ENCODE results near the gene CCBE1. TPM values are rescaled to one million over a fixed set of nuclear protein-coding genes. Genes with fewer than 3 reads are reported as not detected.

CCBE1 gene
- total RNA-seq, 1 donor from 2014 or later: 1.8 TPM

DNA sequence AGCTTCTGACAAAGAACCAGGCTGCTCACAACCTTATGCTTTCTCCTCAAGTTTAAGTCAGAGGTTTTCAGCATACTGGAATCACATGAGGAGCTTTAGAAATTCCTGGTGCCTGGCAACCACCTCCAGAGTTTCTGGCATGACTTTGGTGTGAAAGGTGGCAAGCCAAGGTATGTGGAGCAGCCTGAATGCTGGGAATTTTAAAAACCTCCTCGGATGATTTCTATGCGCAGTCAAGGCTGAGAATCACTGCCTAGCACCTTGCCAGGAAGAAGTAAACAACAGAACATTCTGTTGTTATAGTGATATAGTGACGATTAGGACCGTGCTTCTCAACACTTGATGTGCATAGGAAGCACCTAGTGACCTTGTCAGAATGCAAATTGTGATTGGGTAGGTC is 11.7 kb downstream of the CCBE1 start:
- DNase-seq (ENCODE audit: low read depth): no peak
- H3K4me3 ChIP-seq (ENCODE audit: low read depth, low read length): no peak overlapping the region
- no peak for TF ChIP-seq CTCF (conservative IDR thresholded peaks at IDR 0.05; ENCODE audit: low read depth, low read length)

DNA sequence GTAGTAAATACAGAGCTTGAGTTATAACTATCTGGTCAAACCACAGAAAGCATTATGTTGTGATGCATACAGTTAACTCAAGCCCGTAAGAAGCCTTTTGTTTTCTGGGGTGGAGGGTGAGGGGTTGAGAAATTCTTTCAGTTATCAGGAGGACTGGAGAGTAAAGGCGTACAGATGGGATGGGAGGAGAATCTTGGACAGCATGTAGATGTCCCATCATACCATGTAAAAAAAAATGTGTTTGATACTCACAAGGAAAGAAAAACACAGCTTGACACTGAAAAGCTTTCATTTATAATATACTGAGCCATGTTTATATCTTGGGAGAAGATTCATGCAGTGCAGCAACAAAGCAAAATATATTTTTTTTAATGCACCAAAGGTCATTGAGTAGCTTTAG is 12.4 kb downstream of the CCBE1 start:
- H3K4me3 ChIP-seq (ENCODE audit: low read depth, low read length): no peak overlapping the region
- no peak for DNase-seq (ENCODE audit: low read depth)
- TF ChIP-seq CTCF (conservative IDR thresholded peaks at IDR 0.05; ENCODE audit: low read depth, low read length): no peak

DNA sequence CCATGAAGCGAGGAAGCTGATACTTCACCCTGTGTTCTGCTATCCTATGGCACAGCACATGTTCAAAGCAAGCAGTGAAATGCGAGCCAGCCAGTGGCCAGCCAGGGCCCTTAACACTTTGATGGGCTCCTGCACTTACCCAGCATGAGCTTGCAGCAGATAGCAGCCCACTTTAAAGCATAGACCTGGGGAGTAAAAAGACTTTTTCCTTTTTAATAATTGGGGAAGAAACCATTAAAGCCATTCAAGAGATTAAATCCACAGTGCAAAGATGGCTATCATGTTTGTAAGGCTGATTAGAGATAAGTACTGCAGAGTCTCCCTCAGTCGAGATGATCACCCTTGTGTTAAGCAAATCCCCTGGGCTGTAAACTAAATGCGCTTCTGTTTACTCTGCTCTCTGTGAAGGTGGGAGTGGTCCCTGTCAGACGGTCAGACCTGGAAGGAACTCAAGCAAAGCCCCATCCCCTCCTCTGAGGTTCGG is 15.7 kb downstream of the CCBE1 start:
- no peak for DNase-seq (ENCODE audit: low read depth)
- TF ChIP-seq CTCF (conservative IDR thresholded peaks at IDR 0.05; ENCODE audit: low read depth, low read length): no peak
- H3K4me3 ChIP-seq (ENCODE audit: low read depth, low read length): no peak overlapping the region

- TF ChIP-seq CTCF (conservative IDR thresholded peaks at IDR 0.05; ENCODE audit: low read depth, low read length): no peak
- no peak for DNase-seq (ENCODE audit: low read depth)
- H3K4me3 ChIP-seq (ENCODE audit: low read depth, low read length): no peak overlapping the region
Measured at GRCh38 chr18:59681051-59681450, 16.2 kb downstream of the CCBE1 start.

GRCh38 chr18:59675346-59675745 is 21.9 kb downstream of the CCBE1 start:
- no peak for TF ChIP-seq CTCF (conservative IDR thresholded peaks at IDR 0.05; ENCODE audit: low read depth, low read length)
- no peak overlapping the region for H3K4me3 ChIP-seq (ENCODE audit: low read depth, low read length)
- no peak for DNase-seq (ENCODE audit: low read depth)

DNA sequence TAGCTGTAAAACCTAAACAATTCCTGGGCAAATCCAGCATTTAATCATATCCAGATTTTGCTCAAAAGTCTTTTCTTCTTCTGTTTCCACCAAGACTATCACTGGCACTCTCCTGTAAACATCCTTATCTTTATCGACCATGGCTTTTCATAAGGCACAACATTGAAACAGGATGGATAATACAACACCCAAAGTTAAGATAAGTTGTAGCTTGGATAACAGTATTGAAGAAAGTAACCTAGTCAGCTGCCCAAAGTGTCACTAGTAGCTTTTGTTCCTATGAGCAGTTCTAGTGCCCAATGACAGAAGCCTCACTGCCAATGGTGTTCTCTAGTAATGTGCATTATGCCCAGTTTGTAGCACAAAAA is 22.3 kb downstream of the CCBE1 start:
- H3K4me3 ChIP-seq (ENCODE audit: low read depth, low read length): no peak overlapping the region
- TF ChIP-seq CTCF (conservative IDR thresholded peaks at IDR 0.05; ENCODE audit: low read depth, low read length): no peak
- DNase-seq (ENCODE audit: low read depth): no peak

DNA sequence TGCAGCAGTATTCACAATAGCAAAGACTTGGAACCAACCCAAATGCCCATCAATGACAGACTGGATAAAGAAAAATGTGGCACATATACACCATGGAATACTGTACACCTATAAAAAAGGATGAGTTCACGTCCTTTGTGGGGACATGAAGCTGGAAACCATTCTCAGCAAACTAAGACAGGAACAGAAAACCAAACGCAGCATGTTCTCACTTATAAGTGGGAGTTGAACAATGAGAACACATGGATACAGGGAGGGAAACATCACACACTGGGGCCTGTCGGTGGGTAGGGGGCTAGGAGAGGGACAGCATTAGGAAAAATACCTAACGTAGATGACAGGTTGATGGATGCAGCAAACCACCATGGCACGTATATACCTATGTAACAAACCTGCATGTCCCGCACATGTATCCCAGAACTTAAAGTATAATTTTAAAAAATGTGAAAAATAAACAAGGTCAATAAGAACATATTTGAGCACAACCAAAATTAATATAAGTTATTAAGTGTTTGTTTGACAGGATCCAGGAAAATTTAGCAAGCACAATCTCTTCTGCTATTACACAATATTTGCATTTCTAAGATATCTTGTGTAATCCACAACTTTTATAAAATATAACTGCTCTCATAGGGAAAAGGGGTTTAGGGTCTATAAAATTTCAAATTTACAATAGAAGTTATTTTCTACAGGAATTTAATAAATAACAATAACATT is 22.9 kb downstream of the CCBE1 start:
- TF ChIP-seq CTCF (conservative IDR thresholded peaks at IDR 0.05; ENCODE audit: low read depth, low read length): no peak
- no peak for DNase-seq (ENCODE audit: low read depth)
- no peak overlapping the region for H3K4me3 ChIP-seq (ENCODE audit: low read depth, low read length)

Measured in epithelial cell of proximal tubule (primary cell).